Measurements from ENCODE around the gene TNFRSF13B.
"Not testable (repeated sequence)": the region's sequence is repeated elsewhere in the genome, so short reads cannot be mapped to it uniquely, and the experiment has no call there.

The TNFRSF13B gene

GRCh38 chr17:17004251-17004996 is 32.5 kb upstream of the TNFRSF13B start:
- TF ChIP-seq CTCF (IDR thresholded peaks at IDR 0.05; ENCODE audit: low read length, missing control alignments), result no peak
- H3K4me3 ChIP-seq (replicated peaks; ENCODE audit: low read depth, low read length), result no peak overlapping the region
- DNase-seq (ENCODE audit: low read depth), result no peak

GRCh38 chr17:17002731-17003715 is 31.1 kb upstream of the TNFRSF13B start:
- not testable (repeated sequence) for DNase-seq (ENCODE audit: low read depth); H3K4me3 ChIP-seq (replicated peaks; ENCODE audit: low read depth, low read length)

- no peak overlapping the region for H3K4me3 ChIP-seq (replicated peaks; ENCODE audit: low read depth, low read length)
- peak; percentile 82 for TF ChIP-seq CTCF (IDR thresholded peaks at IDR 0.05; ENCODE audit: low read length, missing control alignments)
- DNase-seq (ENCODE audit: low read depth), result peak; percentile 68
Observed at GRCh38 chr17:17001874-17002520, 30.1 kb upstream of the TNFRSF13B start.

- no peak for TF ChIP-seq CTCF (IDR thresholded peaks at IDR 0.05; ENCODE audit: low read length, missing control alignments)
- no peak overlapping the region for H3K4me3 ChIP-seq (replicated peaks; ENCODE audit: low read depth, low read length)
- DNase-seq (ENCODE audit: low read depth), result no peak
Observed at GRCh38 chr17:17001076-17001777, 29.3 kb upstream of the TNFRSF13B start.

GRCh38 chr17:16999931-17000625 is 28.2 kb upstream of the TNFRSF13B start:
- H3K4me3 ChIP-seq (replicated peaks; ENCODE audit: low read depth, low read length), result no peak overlapping the region
- no peak for DNase-seq (ENCODE audit: low read depth)
- no peak for TF ChIP-seq CTCF (IDR thresholded peaks at IDR 0.05; ENCODE audit: low read length, missing control alignments)

GRCh38 chr17:16997514-16998429 is 25.9 kb upstream of the TNFRSF13B start:
- DNase-seq (ENCODE audit: low read depth), result no peak
- H3K4me3 ChIP-seq (replicated peaks; ENCODE audit: low read depth, low read length), result no peak overlapping the region
- no peak for TF ChIP-seq CTCF (IDR thresholded peaks at IDR 0.05; ENCODE audit: low read length, missing control alignments)

- H3K4me3 ChIP-seq (replicated peaks; ENCODE audit: low read depth, low read length); DNase-seq (ENCODE audit: low read depth): not testable (repeated sequence)
Observed at GRCh38 chr17:16996726-16997125, 24.8 kb upstream of the TNFRSF13B start.

Measured in fibroblast of pulmonary artery (primary cell).